Caco-2 (cell line): ENCODE measurements around the gene NEK11. TPM values are rescaled to one million over a fixed set of nuclear protein-coding genes. Genes with fewer than 3 reads are reported as not detected.

Experiments
- BruUV-seq: library from RNA; stranded (reverse); fragments of 400-500 nt; replicated peaks from 2 replicates; lab custom pipeline; 2021; lab: Mats Ljungman, UMichigan
- CTCF ChIA-PET: fragments of 300-600 bp; sonication (Branson Sonifier 250); formaldehyde crosslinking; loops from one replicate; lab custom pipeline; 2022; ENCODE audit warnings: antibody characterized with exemption; lab: Charles Lee
- POLR2A ChIA-PET: fragments of 300-600 bp; sonication (Branson Sonifier 250); formaldehyde crosslinking; loops from one replicate; lab custom pipeline; 2022; ENCODE audit warnings: antibody characterized with exemption; lab: Charles Lee
- DNase-seq, 2 experiments: peaks; one replicate each; pipeline versions ENCODE4 v3.0.0 to v3.0.0-alpha.2; 2020 to 2022
- H3K27me3 ChIP-seq: replicated peaks from 2 replicates; pipeline ENCODE4 v1.6.0; 2011; ENCODE audit warnings: low read length; ENCODE audit not compliant: control insufficient read depth, insufficient read depth
- H3K36me3 ChIP-seq: 2 replicates; pipeline ENCODE4 v1.5.1; 2011; ENCODE audit warnings: low read length; ENCODE audit not compliant: control insufficient read depth, insufficient read depth
- H3K4me1 ChIP-seq: fragments of 250-450 bp; sonication (Bioruptor Pico); 2 replicates; pipeline ENCODE4 v1.5.1; 2020; ENCODE audit warnings: mild to moderate bottlenecking
- H3K4me3 ChIP-seq: 2 replicates; pipeline ENCODE4 v1.5.1; 2011; ENCODE audit warnings: low read depth, mild to moderate bottlenecking, control low read depth, low read length
- H3K9me3 ChIP-seq: fragments of 250-450 bp; sonication (Bioruptor Pico); 2 replicates; pipeline ENCODE4 v1.5.1; 2020; ENCODE audit warnings: mild to moderate bottlenecking, moderate library complexity
- H3K27ac Mint-ChIP-seq: one replicate; pipeline ENCODE4 v1.8.0; 2022; ENCODE audit warnings: mixed read lengths; ENCODE audit not compliant: unreplicated experiment
- H3K27me3 Mint-ChIP-seq: one replicate; pipeline ENCODE4 v1.8.0; 2022; ENCODE audit warnings: mixed read lengths; ENCODE audit not compliant: insufficient read depth, unreplicated experiment
- H3K36me3 Mint-ChIP-seq: one replicate; pipeline ENCODE4 v1.8.0; 2022; ENCODE audit warnings: mild to moderate bottlenecking, mixed read lengths; ENCODE audit not compliant: insufficient read depth, unreplicated experiment
- H3K4me1 Mint-ChIP-seq: one replicate; pipeline ENCODE4 v1.8.0; 2022; ENCODE audit warnings: low read depth, mixed read lengths; ENCODE audit not compliant: unreplicated experiment
- H3K4me3 Mint-ChIP-seq: one replicate; pipeline ENCODE4 v1.8.0; 2022; ENCODE audit warnings: mild to moderate bottlenecking, moderate library complexity, mixed read lengths; ENCODE audit not compliant: unreplicated experiment
- H3K9me3 Mint-ChIP-seq: one replicate; pipeline ENCODE4 v1.8.0; 2022; ENCODE audit warnings: mixed read lengths; ENCODE audit not compliant: unreplicated experiment
- CTCF ChIP-seq, 2 experiments: fragments of 200-600 bp in 1 of 2; IDR thresholded peaks; 1 replicate in 1 of 2; 2 replicates in 1 of 2; pipeline versions ENCODE4 v1.5.1 to v1.8.0; 2011 to 2022; ENCODE audit warnings: antibody characterized with exemption in 1 of 2, control low read depth in 1 of 2, inconsistent platforms in 1 of 2, low read depth in 1 of 2, low read length in 1 of 2, mild to moderate bottlenecking in 1 of 2, moderate library complexity in 1 of 2; ENCODE audit not compliant: insufficient read depth in 1 of 2, severe bottlenecking in 1 of 2, unreplicated experiment in 1 of 2
- intact Hi-C: fragments of 100-400 bp; cut with micrococcal nuclease; formaldehyde crosslinking; loops from one replicate; pipeline ENCODE4 v1.10.0; 2022; ENCODE audit not compliant: unreplicated experiment
- total RNA-seq: library from RNA; stranded (reverse); gene quantifications from 2 replicates; pipeline ENCODE4 v1.2.3, GENCODE V29; 2022

NEK11 gene
- total RNA-seq, 1 experiment from 2014 or later, result 4.4 TPM

- Mint-ChIP-seq H3K27ac (no peak overlapping the region), H3K27me3 (no peaks in the 10 kb centered on the region), H3K4me1 (no peaks in the 10 kb centered on the region), H3K9me3 (no peaks in the 10 kb centered on the region), H3K4me3 (no peak overlapping the region), H3K36me3 (no peaks in the 10 kb centered on the region)
- POLR2A ChIA-PET, result no interaction called here
- H3K4me3 ChIP-seq, result no peak overlapping the region
- BruUV-seq, result no TSS peak
- no peaks in the 10 kb centered on the region for H3K4me1 ChIP-seq
- TF ChIP-seq CTCF (IDR thresholded peaks at IDR 0.05; ENCODE audit: insufficient read depth in 1 of 2, low read depth in 1 of 2, low read length in 1 of 2, severe bottlenecking in 1 of 2, unreplicated experiment in 1 of 2), result no peak
- intact Hi-C loops, result no loop called here
- no peak for DNase-seq
- H3K27me3 ChIP-seq, result no peaks in the 10 kb centered on the region
- H3K36me3 ChIP-seq, result no peaks in the 10 kb centered on the region
- CTCF ChIA-PET, result no interaction called here
- no peaks in the 10 kb centered on the region for H3K9me3 ChIP-seq
These were observed 52.4 kb downstream of the NEK11 start for GRCh38 chr3:131079086-131079485.

GRCh38 chr3:131081224-131081623 is 54.5 kb downstream of the NEK11 start:
- no TSS peak for BruUV-seq
- no peaks in the 10 kb centered on the region for H3K4me1 Mint-ChIP-seq
- Histone ChIP-seq H3K27me3 (no peaks in the 10 kb centered on the region), H3K9me3 (no peaks in the 10 kb centered on the region), H3K4me1 (no peaks in the 10 kb centered on the region), H3K36me3 (no peaks in the 10 kb centered on the region), H3K4me3 (no peak overlapping the region)
- TF ChIP-seq CTCF (IDR thresholded peaks at IDR 0.05; ENCODE audit: insufficient read depth in 1 of 2, low read depth in 1 of 2, low read length in 1 of 2, severe bottlenecking in 1 of 2, unreplicated experiment in 1 of 2), result no peak
- POLR2A ChIA-PET, result no interaction called here
- no peaks in the 10 kb centered on the region for H3K27me3 Mint-ChIP-seq
- no peak overlapping the region for H3K27ac Mint-ChIP-seq
- no peak for DNase-seq
- no peaks in the 10 kb centered on the region for H3K36me3 Mint-ChIP-seq
- intact Hi-C loops, result no loop called here
- CTCF ChIA-PET, result no interaction called here
- no peak overlapping the region for H3K4me3 Mint-ChIP-seq
- no peaks in the 10 kb centered on the region for H3K9me3 Mint-ChIP-seq

GRCh38 chr3:131082246-131082645 is 55.6 kb downstream of the NEK11 start:
- Mint-ChIP-seq H3K27me3 (no peaks in the 10 kb centered on the region), H3K4me1 (no peaks in the 10 kb centered on the region), H3K36me3 (no peaks in the 10 kb centered on the region), H3K9me3 (no peaks in the 10 kb centered on the region), H3K4me3 (no peak overlapping the region), H3K27ac (no peak overlapping the region)
- intact Hi-C loops, result no loop called here
- POLR2A ChIA-PET, result no interaction called here
- H3K4me3 ChIP-seq, result no peak overlapping the region
- DNase-seq, result no peak
- no TSS peak for BruUV-seq
- no peaks in the 10 kb centered on the region for H3K4me1 ChIP-seq
- H3K36me3 ChIP-seq, result no peaks in the 10 kb centered on the region
- no peaks in the 10 kb centered on the region for H3K27me3 ChIP-seq
- H3K9me3 ChIP-seq, result no peaks in the 10 kb centered on the region
- no peak for TF ChIP-seq CTCF (IDR thresholded peaks at IDR 0.05; ENCODE audit: insufficient read depth in 1 of 2, low read depth in 1 of 2, low read length in 1 of 2, severe bottlenecking in 1 of 2, unreplicated experiment in 1 of 2)
- CTCF ChIA-PET, result no interaction called here
